HK-2 (cell line): Measurements from ENCODE around the gene HLA-F.

Experiments used
- DNase-seq: peaks from one replicate; pipeline ENCODE4 v3.0.0-alpha.2; 2018; ENCODE audit not compliant: unreplicated experiment

HLA-F gene

DNA sequence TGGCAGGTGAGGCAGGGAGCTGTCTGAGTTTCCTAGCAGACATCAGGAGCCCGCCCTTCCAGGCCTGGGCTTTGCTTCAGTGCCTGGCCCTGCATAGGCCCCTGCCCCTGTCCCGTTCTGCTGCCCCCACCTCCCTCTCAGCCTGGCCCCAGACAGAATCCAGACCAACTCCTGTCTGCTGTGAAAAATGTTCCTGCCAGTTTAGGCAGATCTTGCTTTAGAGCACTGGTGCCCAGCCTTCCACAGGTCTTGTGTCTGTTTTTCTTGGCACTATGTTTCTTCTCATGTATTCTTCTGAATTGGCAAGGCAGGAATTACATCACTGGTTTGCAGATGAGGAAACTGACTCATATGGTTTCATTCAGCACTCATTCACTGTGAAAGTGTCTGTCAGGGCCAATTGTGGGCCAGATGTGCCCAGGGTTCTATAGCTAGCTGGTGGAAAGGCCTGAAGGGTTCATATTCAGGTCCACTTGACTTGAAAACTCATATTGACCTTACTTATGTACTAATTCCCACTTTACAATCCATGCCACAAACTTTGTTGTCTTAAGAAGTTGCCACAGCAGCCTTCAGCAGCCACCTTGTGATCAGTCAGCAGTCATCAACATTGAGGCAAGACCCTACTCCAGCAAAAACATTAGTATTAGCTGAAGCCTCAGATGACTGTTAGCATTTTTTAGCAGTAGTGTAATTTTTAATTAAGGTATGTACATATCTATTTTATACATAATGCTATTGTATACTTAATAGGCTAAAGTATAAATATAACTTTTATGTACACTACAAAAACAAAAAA, 40.5 kb downstream of the HLA-F start:
- no peak for DNase-seq

DNA sequence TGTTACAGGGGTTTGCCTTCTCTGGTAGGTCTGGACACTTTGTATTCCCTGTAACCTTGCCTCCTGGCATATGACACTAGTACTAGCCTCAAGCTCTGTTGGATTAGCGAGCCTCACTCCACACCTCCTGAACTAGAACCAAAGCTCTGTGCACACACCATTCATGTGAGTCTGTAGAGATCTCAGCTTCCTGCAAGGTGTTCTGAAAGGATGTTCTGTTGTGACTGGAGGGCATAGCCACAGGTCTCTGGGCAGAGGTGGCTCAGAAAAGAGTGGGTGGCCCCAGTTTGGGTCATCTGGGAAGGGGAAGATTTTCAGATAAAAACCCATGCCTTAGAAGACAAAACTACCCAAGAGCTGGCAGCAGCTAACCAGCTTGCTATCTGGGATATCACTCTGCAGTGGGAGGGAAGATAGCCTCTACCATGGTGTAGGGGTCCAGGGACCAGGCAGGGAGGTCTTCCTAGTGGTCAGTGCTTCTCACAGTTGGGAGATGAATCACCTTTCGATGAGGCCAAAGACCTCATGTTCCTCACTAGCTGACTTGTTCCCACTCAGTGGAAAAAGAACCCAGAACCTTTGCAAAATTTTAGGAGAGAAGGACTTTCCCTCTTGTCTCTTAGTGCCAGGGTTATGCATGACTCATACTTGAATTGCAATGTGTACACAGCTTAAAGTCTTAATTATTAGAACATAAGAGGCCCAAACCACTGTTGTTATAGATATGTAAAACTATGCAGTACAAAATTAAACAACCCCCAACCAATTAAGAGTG, 41.4 kb downstream of the HLA-F start:
- DNase-seq, result no peak

DNA sequence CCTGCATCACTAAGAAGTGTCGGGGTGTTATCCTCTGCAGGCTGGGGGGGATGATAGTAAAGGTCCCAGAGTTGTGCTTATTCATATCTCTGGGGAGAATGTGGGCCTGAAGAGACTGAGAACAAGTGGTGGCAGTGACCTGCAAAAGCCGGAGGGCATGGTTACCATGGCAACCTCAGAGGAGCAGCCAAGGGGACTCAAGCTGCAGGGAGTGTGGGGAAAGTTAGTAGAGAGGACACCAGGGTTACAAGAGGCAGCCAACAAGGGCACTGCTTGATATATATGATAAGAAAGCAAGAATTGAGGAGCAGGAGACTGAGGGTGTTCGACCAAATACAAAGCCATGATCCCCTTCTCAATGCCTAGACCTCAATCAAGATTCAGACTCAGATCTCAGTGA, 46.1 kb downstream of the HLA-F start:
- no peak for DNase-seq

DNA sequence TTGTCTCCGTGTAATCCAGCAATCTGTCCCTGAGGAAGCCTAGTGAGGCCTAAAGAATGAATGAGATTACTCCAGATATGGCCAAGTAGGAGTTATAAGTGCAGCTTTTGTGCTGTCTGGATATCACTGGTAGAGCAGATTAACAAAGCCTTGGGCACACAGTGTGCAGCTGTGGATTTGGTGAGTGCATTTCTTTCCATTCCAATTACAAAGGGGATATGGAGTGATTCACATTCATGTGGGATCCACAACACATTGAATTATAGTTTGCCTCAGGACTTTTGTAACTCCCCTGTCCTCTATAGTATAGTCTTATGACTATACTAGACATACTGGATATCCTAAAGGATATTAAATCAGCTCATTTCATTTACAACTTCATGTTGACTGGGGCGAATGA, 47.1 kb downstream of the HLA-F start:
- DNase-seq, result no peak

DNA sequence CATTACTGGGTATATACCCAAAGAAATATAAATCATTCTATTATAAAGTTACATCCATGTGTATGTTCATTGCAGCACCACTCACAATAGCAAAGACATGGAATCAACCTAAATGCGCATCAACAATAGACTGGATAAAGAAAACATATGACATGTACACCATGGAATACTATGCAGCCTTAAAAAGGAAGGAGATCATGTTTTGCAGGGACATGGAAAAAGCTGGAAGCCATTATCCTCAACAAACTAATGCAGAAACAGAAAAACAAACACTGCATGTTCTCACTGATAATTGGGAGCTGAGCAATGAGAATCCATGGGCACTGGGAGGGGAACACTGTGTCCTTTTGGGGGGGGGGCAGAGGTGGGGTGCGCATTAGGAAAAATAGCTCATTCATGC, 53.5 kb downstream of the HLA-F start:
- DNase-seq, result no peak
